Kidney (tissue), 14 donors: Measurements from ENCODE around the gene CLK3. TPM values are rescaled to one million over a fixed set of nuclear protein-coding genes. Genes with fewer than 3 reads are reported as not detected.

ENCODE experiments used
- DNase-seq, 5 donors: peaks; one replicate each; pipeline ENCODE4 v3.0.0-alpha.2; 2013 to 2020
- FAIRE-seq: peaks from 2 replicates; lab custom pipeline; 2012; peaks lifted over from hg19 to GRCh38; lab: Jason Lieb, UNC
- H3K27ac ChIP-seq, 2 donors: one replicate each; pipeline ENCODE4 v1.7.0; 2013; ENCODE audit warnings: low read depth in 2 of 2, low read length in 2 of 2, inconsistent platforms in 1 of 2
- H3K27me3 ChIP-seq: one replicate; pipeline ENCODE4 v1.7.1; 2013; ENCODE audit warnings: low read length, inconsistent platforms; ENCODE audit not compliant: control insufficient read depth, insufficient read depth
- H3K36me3 ChIP-seq, 3 donors: one replicate each; pipeline versions ENCODE4 v1.7.0 to v1.7.1; 2013; ENCODE audit warnings: low read length in 3 of 3, control low read depth in 1 of 3, inconsistent platforms in 1 of 3; ENCODE audit not compliant: insufficient read depth in 3 of 3, control insufficient read depth in 2 of 3
- H3K4me1 ChIP-seq, 3 donors: one replicate each; pipeline versions ENCODE4 v1.7.0 to v1.7.1; 2013; ENCODE audit warnings: low read length in 3 of 3, inconsistent platforms in 1 of 3, low read depth in 1 of 3; ENCODE audit not compliant: control insufficient read depth in 2 of 3, insufficient read depth in 2 of 3
- H3K4me3 ChIP-seq, 3 donors: one replicate each; pipeline versions ENCODE4 v1.7.0 to v1.8.1; 2013; ENCODE audit warnings: low read length in 3 of 3, control low read depth in 1 of 3, inconsistent platforms in 1 of 3
- H3K9ac ChIP-seq, 3 donors: one replicate each; pipeline versions ENCODE4 v1.7.0 to v1.7.1; 2013; ENCODE audit warnings: low read length in 3 of 3, control low read depth in 1 of 3, inconsistent platforms in 1 of 3
- H3K9me3 ChIP-seq, 3 donors: one replicate each; pipeline versions ENCODE4 v1.7.0 to v1.7.1; 2013; ENCODE audit warnings: low read length in 3 of 3, control low read depth in 1 of 3, inconsistent platforms in 1 of 3; ENCODE audit not compliant: control insufficient read depth in 2 of 3, insufficient read depth in 1 of 3
- CTCF ChIP-seq: IDR thresholded peaks from 3 replicates; pipeline ENCODE4 v1.5.1; 2012; ENCODE audit warnings: mild to moderate bottlenecking, moderate library complexity, borderline replicate concordance; ENCODE audit not compliant: insufficient read depth; ENCODE audit errors: extremely low read depth
- intact Hi-C: fragments of 100-400 bp; cut with DNase I; formaldehyde crosslinking; loops from one replicate; pipeline ENCODE4 v1.11.1; 2022
- polyA plus RNA-seq: library from polyadenylated mRNA; stranded (reverse); fragments of 350-450 nt; fragmentation: Illumina TruSeq; extraction: RNeasy Lipid Tissue Mini Kit (QIAGEN cat#74804); gene quantifications from one replicate; pipeline ENCODE4 v1.2.3, GENCODE V29; 2014; ENCODE audit warnings: low read depth, low replicate concordance; ENCODE audit not compliant: insufficient read depth
- total RNA-seq: library from RNA; stranded (reverse); fragmentation: NEBNext Ultra II Directional; extraction: Animal tissue kit (Norgen Biotek cat#: 25700); gene quantifications from one replicate; pipeline ENCODE4 v1.2.1, GENCODE V29; 2021
- donor health status: control.
- donor health status: control.
- donor health status: control.
- donor health status: control.
- donor health status: control.
- donor health status: DM: yes; HTN: yes; CAD: no.
- donor health status: Normal renal cell carcinoma (clear cell type).

Gene CLK3
- total and polyA plus RNA-seq, 2 donors from 2014 or later, result 54.1 to 66.3 TPM

- intact Hi-C loops, result no loop called here
- no peak for TF ChIP-seq CTCF
- Histone ChIP-seq H3K4me1 (peaks cover 0 to 13% (median 4%) of the 10 kb centered on the region in 3 donors), H3K9me3 (no peaks in the 10 kb centered on the region), H3K4me3 (peak overlapping the region; percentile 79 to 87 (median 84)), H3K27me3 (no peaks in the 10 kb centered on the region), H3K36me3 (no peaks in the 10 kb centered on the region), H3K27ac (peak overlapping the region; percentile 87 to 96), H3K9ac (peak overlapping the region; percentile 57 to 95 (median 81))
- FAIRE-seq (peak; percentile 29), DNase-seq (peak; percentile 95 to 97 (median 96))
These were observed 17.4 kb upstream of the CLK3 start for GRCh38 chr15:74598126-74598842.

GRCh38 chr15:74599156-74599555 is 16.5 kb upstream of the CLK3 start:
- no peak for TF ChIP-seq CTCF
- Histone ChIP-seq H3K4me1 (peaks cover 0 to 13% (median 4%) of the 10 kb centered on the region in 3 donors), H3K9me3 (no peaks in the 10 kb centered on the region), H3K27me3 (no peaks in the 10 kb centered on the region), H3K4me3 (peak overlapping the region; percentile 79 to 87 (median 84)), H3K9ac (peak overlapping the region in 2 of 3 donors; percentile 81 to 95), H3K36me3 (no peaks in the 10 kb centered on the region), H3K27ac (peak overlapping the region; percentile 87 to 95)
- intact Hi-C loops, result no loop called here
- FAIRE-seq (no peak), DNase-seq (peak in 1 of 5 donors; percentile 39)

GRCh38 chr15:74603026-74603788 is 12.4 kb upstream of the CLK3 start:
- intact Hi-C loops, result no loop called here
- no peak overlapping the region for H3K9ac ChIP-seq
- H3K27ac ChIP-seq, result no peak overlapping the region
- no peaks in the 10 kb centered on the region for H3K36me3 ChIP-seq
- TF ChIP-seq CTCF, result no peak
- DNase-seq (no peak), FAIRE-seq (no peak)
- no peak overlapping the region for H3K4me3 ChIP-seq
- H3K9me3 ChIP-seq, result no peaks in the 10 kb centered on the region
- H3K27me3 ChIP-seq, result no peaks in the 10 kb centered on the region
- peaks cover 0 to 9% (median 4%) of the 10 kb centered on the region in 3 donors for H3K4me1 ChIP-seq
